ENCODE data around the gene AFG3L2.

DNA sequence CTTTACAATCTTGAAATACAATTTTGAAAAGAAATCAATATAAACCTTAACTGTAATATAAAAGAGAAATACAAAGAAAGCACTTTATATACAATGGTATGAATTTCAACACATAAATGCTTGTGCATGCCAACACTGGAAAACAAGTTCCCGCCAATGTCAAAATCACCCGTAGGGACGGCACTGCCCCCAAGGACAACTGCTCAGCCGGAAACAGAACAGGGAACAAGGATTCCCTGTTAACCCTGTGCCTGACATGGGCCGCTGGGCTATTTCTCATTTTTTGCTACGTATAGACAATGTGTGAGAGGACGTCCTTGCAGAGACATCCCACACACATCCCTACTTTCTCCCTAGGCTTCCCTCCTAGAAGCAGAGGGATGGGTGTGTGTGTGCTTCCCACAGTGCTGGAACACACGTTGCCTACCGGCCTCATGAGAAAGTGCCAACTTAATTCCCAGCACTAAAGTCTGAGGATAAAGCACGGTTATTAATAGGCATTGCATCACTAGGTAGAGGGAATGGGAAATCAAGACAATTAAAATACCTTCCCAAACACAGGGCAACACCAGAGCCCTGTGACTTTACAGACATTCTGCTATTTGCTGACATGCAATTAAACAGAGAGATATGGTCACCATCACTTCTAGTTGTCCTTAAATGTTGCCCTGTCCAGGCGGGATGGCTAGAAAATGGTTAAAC is 14.4 kb downstream of the AFG3L2 start:
- TF ChIP-seq POLR2A (IDR thresholded peaks at IDR 0.05), result no peak
- TF ChIP-seq, protein P1, sequence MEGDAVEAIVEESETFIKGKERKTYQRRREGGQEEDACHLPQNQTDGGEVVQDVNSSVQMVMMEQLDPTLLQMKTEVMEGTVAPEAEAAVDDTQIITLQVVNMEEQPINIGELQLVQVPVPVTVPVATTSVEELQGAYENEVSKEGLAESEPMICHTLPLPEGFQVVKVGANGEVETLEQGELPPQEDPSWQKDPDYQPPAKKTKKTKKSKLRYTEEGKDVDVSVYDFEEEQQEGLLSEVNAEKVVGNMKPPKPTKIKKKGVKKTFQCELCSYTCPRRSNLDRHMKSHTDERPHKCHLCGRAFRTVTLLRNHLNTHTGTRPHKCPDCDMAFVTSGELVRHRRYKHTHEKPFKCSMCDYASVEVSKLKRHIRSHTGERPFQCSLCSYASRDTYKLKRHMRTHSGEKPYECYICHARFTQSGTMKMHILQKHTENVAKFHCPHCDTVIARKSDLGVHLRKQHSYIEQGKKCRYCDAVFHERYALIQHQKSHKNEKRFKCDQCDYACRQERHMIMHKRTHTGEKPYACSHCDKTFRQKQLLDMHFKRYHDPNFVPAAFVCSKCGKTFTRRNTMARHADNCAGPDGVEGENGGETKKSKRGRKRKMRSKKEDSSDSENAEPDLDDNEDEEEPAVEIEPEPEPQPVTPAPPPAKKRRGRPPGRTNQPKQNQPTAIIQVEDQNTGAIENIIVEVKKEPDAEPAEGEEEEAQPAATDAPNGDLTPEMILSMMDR (IDR thresholded peaks at IDR 0.05), result no peak
